MM.1S (cell line): ENCODE measurements around the gene TSGA10.

ENCODE experiments used
- CTCF ChIP-seq: fragments of 300-600 bp; sonication (generic); IDR thresholded peaks from 2 replicates; pipeline ENCODE4 v1.5.1; 2016; ENCODE audit warnings: antibody characterized with exemption, low read length, mixed read lengths
- EZH2 ChIP-seq: fragments of 300-600 bp; sonication (generic); optimal IDR thresholded peaks from 2 replicates; pipeline ENCODE3; 2017; ENCODE audit warnings: low read depth, mild to moderate bottlenecking, antibody characterized with exemption, low read length, mixed read lengths
- EZH2phosphoT487 ChIP-seq: fragments of 300-600 bp; sonication (generic); IDR thresholded peaks from 2 replicates; pipeline ENCODE4 v1.6.1; 2018; ENCODE audit warnings: antibody characterized with exemption, low read length

GRCh38 chr2:99154643-99155536, at the start of gene TSGA10, which contains the start of gene LIPT1:
- peak; percentile 29 for TF ChIP-seq CTCF
- no peak for TF ChIP-seq EZH2
- TF ChIP-seq EZH2phosphoT487 = no peak
